Endothelial cell of coronary artery (primary cell): ENCODE results near the gene LIPE. TPM values are rescaled to one million over a fixed set of nuclear protein-coding genes. Genes with fewer than 3 reads are reported as not detected.

Experiments used
- total RNA-seq: library from RNA; depleted of rRNA; stranded (reverse); fragments of >200 nt; gene quantifications from 2 replicates; pipeline ENCODE4 v1.2.3, GENCODE V29; 2014

The LIPE gene, protein sequence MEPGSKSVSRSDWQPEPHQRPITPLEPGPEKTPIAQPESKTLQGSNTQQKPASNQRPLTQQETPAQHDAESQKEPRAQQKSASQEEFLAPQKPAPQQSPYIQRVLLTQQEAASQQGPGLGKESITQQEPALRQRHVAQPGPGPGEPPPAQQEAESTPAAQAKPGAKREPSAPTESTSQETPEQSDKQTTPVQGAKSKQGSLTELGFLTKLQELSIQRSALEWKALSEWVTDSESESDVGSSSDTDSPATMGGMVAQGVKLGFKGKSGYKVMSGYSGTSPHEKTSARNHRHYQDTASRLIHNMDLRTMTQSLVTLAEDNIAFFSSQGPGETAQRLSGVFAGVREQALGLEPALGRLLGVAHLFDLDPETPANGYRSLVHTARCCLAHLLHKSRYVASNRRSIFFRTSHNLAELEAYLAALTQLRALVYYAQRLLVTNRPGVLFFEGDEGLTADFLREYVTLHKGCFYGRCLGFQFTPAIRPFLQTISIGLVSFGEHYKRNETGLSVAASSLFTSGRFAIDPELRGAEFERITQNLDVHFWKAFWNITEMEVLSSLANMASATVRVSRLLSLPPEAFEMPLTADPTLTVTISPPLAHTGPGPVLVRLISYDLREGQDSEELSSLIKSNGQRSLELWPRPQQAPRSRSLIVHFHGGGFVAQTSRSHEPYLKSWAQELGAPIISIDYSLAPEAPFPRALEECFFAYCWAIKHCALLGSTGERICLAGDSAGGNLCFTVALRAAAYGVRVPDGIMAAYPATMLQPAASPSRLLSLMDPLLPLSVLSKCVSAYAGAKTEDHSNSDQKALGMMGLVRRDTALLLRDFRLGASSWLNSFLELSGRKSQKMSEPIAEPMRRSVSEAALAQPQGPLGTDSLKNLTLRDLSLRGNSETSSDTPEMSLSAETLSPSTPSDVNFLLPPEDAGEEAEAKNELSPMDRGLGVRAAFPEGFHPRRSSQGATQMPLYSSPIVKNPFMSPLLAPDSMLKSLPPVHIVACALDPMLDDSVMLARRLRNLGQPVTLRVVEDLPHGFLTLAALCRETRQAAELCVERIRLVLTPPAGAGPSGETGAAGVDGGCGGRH
- 3.5 and 5.3 TPM in 2 replicates for total RNA-seq

GRCh38 chr19:42427313-42427712, at the start of gene LIPE:
Gene LIPE, minus strand, starts transcription at chr19:42427388. Its CDS starts 239 bp downstream, at chr19:42427149.

GRCh38 chr19:42442833-42443232, 15.6 kb upstream of the LIPE start, which contains the start of gene CXCL17:
Gene CXCL17, minus strand, starts transcription at chr19:42442946. Its CDS starts 114 bp downstream, at chr19:42442832.

DNA sequence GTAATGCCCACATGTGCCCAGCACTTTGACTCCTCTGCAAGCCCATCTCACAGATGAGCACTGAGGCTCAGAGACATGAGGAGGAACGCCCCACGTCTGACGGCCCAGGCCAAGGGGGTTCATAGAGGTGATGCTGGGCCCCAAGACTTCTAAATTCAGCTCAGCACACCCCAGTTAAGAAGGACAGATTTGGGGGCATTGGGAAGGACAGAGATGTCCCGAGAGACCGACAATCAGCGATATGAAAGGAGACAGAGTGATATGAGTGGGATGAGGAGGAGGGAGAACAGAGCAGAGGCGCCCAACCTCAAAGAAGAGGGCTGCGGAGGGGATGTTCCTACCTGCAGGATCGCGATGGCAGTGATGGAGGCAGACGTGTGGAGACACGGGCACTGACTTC, 37.3 kb downstream of the LIPE start, which contains the start of gene CNFN:
CNFN (minus strand) TSS at position 399 of the 400 bp plus-strand sequence. CDS start 1,260 bp downstream, outside the sequence.

Other genes with a start within 250 kb of the LIPE start
- gene DEDD2, start 209.7 kb downstream of the LIPE start, total RNA-seq = 13.0 and 14.9 TPM in 2 replicates
- 8.5 and 11.7 TPM in 2 replicates for gene ZNF526, start 207.1 kb downstream of the LIPE start, total RNA-seq
- 11.3 and 13.2 TPM in 2 replicates for gene GSK3A, start 184.8 kb downstream of the LIPE start, total RNA-seq
- gene ERF, start 172.3 kb downstream of the LIPE start, total RNA-seq = 22.4 and 25.8 TPM in 2 replicates
- 11.9 and 19.3 TPM in 2 replicates for gene CIC, start 158.1 kb downstream of the LIPE start, total RNA-seq
- 0.09 and 0.27 TPM in 2 replicates for gene PRR19, start 125.3 kb downstream of the LIPE start, total RNA-seq
- gene PAFAH1B3, start 124.8 kb downstream of the LIPE start, total RNA-seq = 19.7 and 52.5 TPM in 2 replicates
- 0.19 TPM in 1 of 2 replicates, not detected in the other for gene TMEM145, start 114.1 kb downstream of the LIPE start, total RNA-seq
- gene MEGF8, start 101.8 kb downstream of the LIPE start, total RNA-seq = 22.0 and 35.5 TPM in 2 replicates
- not detected in 2 replicates for gene CNFN, start 37.1 kb downstream of the LIPE start, total RNA-seq
- not detected in 2 replicates for gene CXCL17, start 15.6 kb upstream of the LIPE start, total RNA-seq
- gene CEACAM1, start 101.1 kb upstream of the LIPE start, total RNA-seq = 0.38 and 0.63 TPM in 2 replicates
- gene CEACAM8, start 167.5 kb upstream of the LIPE start, total RNA-seq = not detected in 2 replicates